HCT116 (cell line): ENCODE data around the gene RGL4. TPM values are rescaled to one million over a fixed set of nuclear protein-coding genes. Genes with fewer than 3 reads are reported as not detected.

Experiments used
- ATAC-seq: fragments of 200-7000 bp; cut with Tn5 transposase; 2 replicates; pipeline ENCODE4 v1.9.1; 2020; ENCODE audit warnings: mild to moderate bottlenecking, moderate library complexity
- BruUV-seq: library from RNA; stranded (reverse); fragments of 400-500 nt; replicated peaks from 2 replicates; lab custom pipeline; 2021; lab: Mats Ljungman, UMichigan
- CTCF ChIA-PET: fragments of 300-600 bp; sonication (Branson Sonifier 250); formaldehyde crosslinking; loops from one replicate; lab custom pipeline; 2021; ENCODE audit warnings: antibody characterized with exemption; lab: Charles Lee
- POLR2A ChIA-PET: fragments of 300-600, 350-600 bp; sonication (Branson Sonifier 250); formaldehyde crosslinking; loops from one replicate; lab custom pipeline; 2021; ENCODE audit warnings: antibody characterized with exemption; lab: Charles Lee
- RAD21 ChIA-PET, 2 experiments: fragments of 300-600 bp; sonication (Branson Sonifier 250); formaldehyde crosslinking; loops; one replicate each; lab custom pipeline; 2023; ENCODE audit warnings: low total read pairs in 2 of 2; ENCODE audit not compliant: uncharacterized antibody in 2 of 2, unreplicated experiment in 2 of 2, low non-redundant PET in 1 of 2; lab: Charles Lee
- DNase-seq: peaks from one replicate; pipeline ENCODE4 v3.0.0-alpha.2; 2010; ENCODE audit warnings: low read depth, low spot score
- H2AFZ ChIP-seq: fragments of 200-600 bp; shearing (Covaris generic), sonication (generic); 2 replicates; pipeline ENCODE4 v1.6.1; 2017; ENCODE audit warnings: low read depth, mixed run types, mixed read lengths, antibody characterized with exemption, low read length; ENCODE audit not compliant: poor library complexity, severe bottlenecking
- H3K27ac ChIP-seq: 2 replicates; pipeline ENCODE4 v1.5.1; 2012; ENCODE audit warnings: low read depth, low read length
- H3K27me3 ChIP-seq: fragments of 200-600 bp; sonication (generic); 2 replicates; pipeline ENCODE4 v1.6.1; 2016; ENCODE audit warnings: mixed run types, low read length, mixed read lengths; ENCODE audit not compliant: insufficient read depth
- H3K36me3 ChIP-seq, 2 experiments: fragments of 200-500 bp in 1 of 2; fragments of 200-600 bp in 1 of 2; sonication (Bioruptor generic) in 1 of 2; sonication (generic) in 1 of 2; 2 replicates each; pipeline versions ENCODE4 v1.5.1 to v1.6.1; 2014 to 2016; ENCODE audit warnings: low read length in 2 of 2, inconsistent platforms in 1 of 2, mixed read lengths in 1 of 2, mixed run types in 1 of 2; ENCODE audit not compliant: insufficient read depth in 2 of 2, control insufficient read depth in 1 of 2
- H3K4me1 ChIP-seq, 2 experiments: fragments of 200-600 bp in 1 of 2; sonication (generic) in 1 of 2; 2 replicates each; pipeline versions ENCODE4 v1.5.1 to v1.6.1; 2012 to 2017; ENCODE audit warnings: low read length in 2 of 2, inconsistent platforms in 1 of 2, mild to moderate bottlenecking in 1 of 2, mixed read lengths in 1 of 2, mixed run types in 1 of 2, moderate library complexity in 1 of 2; ENCODE audit not compliant: insufficient read depth in 2 of 2, control insufficient read depth in 1 of 2
- H3K4me2 ChIP-seq: fragments of 200-600 bp; sonication (generic); 2 replicates; pipeline ENCODE4 v1.6.1; 2017; ENCODE audit warnings: mixed run types, low read length, mixed read lengths
- H3K4me3 ChIP-seq, 2 experiments: fragments of 200-600 bp in 1 of 2; sonication (generic) in 1 of 2; replicated peaks in 1 of 2; 2 replicates each; pipeline ENCODE4 v1.5.1; 2011 to 2016; ENCODE audit warnings: low read length in 2 of 2, control low read depth in 1 of 2, low read depth in 1 of 2, mild to moderate bottlenecking in 1 of 2, mixed read lengths in 1 of 2, mixed run types in 1 of 2
- H3K79me2 ChIP-seq: fragments of 200-600 bp; sonication (generic); 2 replicates; pipeline ENCODE4 v1.6.1; 2017; ENCODE audit warnings: mild to moderate bottlenecking, mixed run types, low read length, moderate library complexity, mixed read lengths; ENCODE audit not compliant: insufficient read depth
- H3K9ac ChIP-seq: fragments of 200-600 bp; sonication (generic); 2 replicates; pipeline ENCODE4 v1.6.1; 2016; ENCODE audit warnings: low read length, mixed read lengths
- H3K9me2 ChIP-seq: fragments of 200-600 bp; sonication (generic), shearing (Covaris generic); 2 replicates; pipeline ENCODE4 v1.6.1; 2017; ENCODE audit warnings: mixed run types, mild to moderate bottlenecking, moderate library complexity; ENCODE audit not compliant: insufficient read depth
- H3K9me3 ChIP-seq, 2 experiments: fragments of 200-500 bp in 1 of 2; fragments of 200-600 bp in 1 of 2; sonication (Bioruptor generic) in 1 of 2; sonication (generic) in 1 of 2; 2 replicates each; pipeline ENCODE4 v1.6.1; 2014 to 2017; ENCODE audit warnings: low read length in 2 of 2, mixed read lengths in 2 of 2, inconsistent platforms in 1 of 2, low read depth in 1 of 2, mild to moderate bottlenecking in 1 of 2, mixed run types in 1 of 2, moderate library complexity in 1 of 2; ENCODE audit not compliant: control insufficient read depth in 1 of 2, insufficient read depth in 1 of 2
- H4K20me1 ChIP-seq: fragments of 200-600 bp; sonication (generic), shearing (Covaris generic); 2 replicates; pipeline ENCODE4 v1.6.1; 2017; ENCODE audit warnings: mixed run types, mild to moderate bottlenecking, moderate library complexity; ENCODE audit not compliant: insufficient read depth
- CEBPB ChIP-seq: IDR thresholded peaks from 2 replicates; pipeline ENCODE4 v1.6.1; 2012; ENCODE audit warnings: low read depth
- EZH2phosphoT487 ChIP-seq: fragments of 200-600 bp; IDR thresholded peaks from 2 replicates; pipeline ENCODE4 v1.6.1; 2018; ENCODE audit warnings: antibody characterized with exemption, borderline replicate concordance
- MAX ChIP-seq: IDR thresholded peaks from 2 replicates; pipeline ENCODE4 v1.6.1; 2012
- POLR2A ChIP-seq: IDR thresholded peaks from 2 replicates; pipeline ENCODE4 v1.7.0; 2011; ENCODE audit warnings: borderline replicate concordance; ENCODE audit not compliant: insufficient read depth, insufficient read length; ENCODE audit errors: extremely low read depth
- POLR2AphosphoS5 ChIP-seq: IDR thresholded peaks from 2 replicates; pipeline ENCODE4 v1.6.1; 2011; ENCODE audit warnings: mild to moderate bottlenecking, low read depth, low read length, moderate library complexity
- SIN3A ChIP-seq: IDR thresholded peaks from 2 replicates; pipeline ENCODE4 v1.6.1; 2012; ENCODE audit warnings: low read depth
- SP1 ChIP-seq: IDR thresholded peaks from 2 replicates; pipeline ENCODE4 v1.6.1; 2012; ENCODE audit warnings: low read depth
- SRF ChIP-seq: IDR thresholded peaks from 2 replicates; pipeline ENCODE4 v1.6.1; 2012; ENCODE audit warnings: low read depth
- YY1 ChIP-seq: IDR thresholded peaks from 2 replicates; pipeline ENCODE4 v1.6.1; 2011; ENCODE audit warnings: low read length, low read depth, moderate library complexity, mild to moderate bottlenecking; ENCODE audit not compliant: insufficient replicate concordance; ENCODE audit errors: extremely low read depth
- ZNF274 ChIP-seq: fragments of 200-500 bp; sonication (Bioruptor generic); IDR thresholded peaks from 2 replicates; pipeline ENCODE4 v1.6.1; 2014; ENCODE audit warnings: mild to moderate bottlenecking, low read depth, low read length, inconsistent platforms
- intact Hi-C: fragments of 100-400 bp; cut with micrococcal nuclease; formaldehyde crosslinking; loops from 2 replicates; pipeline ENCODE4 v1.10.0; 2022
- total RNA-seq: library from RNA; stranded (reverse); gene quantifications from one replicate; pipeline ENCODE4 v1.2.1, GENCODE V29; 2021; ENCODE audit not compliant: unreplicated experiment
- TF ChIP-seq, protein P1 (sequence below): IDR thresholded peaks from 2 replicates; pipeline ENCODE4 v1.6.1; 2012
- TF ChIP-seq, protein P2 (sequence below), 3 experiments: fragments of 200-600 bp in 1 of 3; sonication (generic) in 1 of 3; IDR thresholded peaks in 2 of 3; conservative IDR thresholded peaks in 1 of 3; 2 replicates each; pipeline ENCODE4 v1.5.1; 2012 to 2017; ENCODE audit warnings: low read depth in 2 of 3, low read length in 2 of 3, antibody characterized with exemption in 1 of 3, borderline replicate concordance in 1 of 3, control low read depth in 1 of 3, mild to moderate bottlenecking in 1 of 3, mixed read lengths in 1 of 3, mixed run types in 1 of 3, moderate library complexity in 1 of 3; ENCODE audit not compliant: insufficient read depth in 1 of 3

Gene RGL4
- total RNA-seq, 1 experiment from 2014 or later = not detected

GRCh38 chr22:23698094-23698493 lies 7.3 kb downstream of the RGL4 start:
- RAD21 ChIA-PET = no interaction called here
- DNase-seq = no peak
- no peak overlapping the region for H3K4me3 ChIP-seq
- no peak overlapping the region for H3K4me2 ChIP-seq
- no peak for ATAC-seq
- no peaks in the 10 kb centered on the region for H3K9me3 ChIP-seq
- no peaks in the 10 kb centered on the region for H3K9me2 ChIP-seq
- H3K79me2 ChIP-seq = peaks cover 24% of the 10 kb centered on the region
- no peaks in the 10 kb centered on the region for H3K4me1 ChIP-seq
- no peak overlapping the region for H3K27ac ChIP-seq
- POLR2A ChIA-PET = no interaction called here
- peaks cover 5 to 9% of the 10 kb centered on the region in 2 experiments; a peak in 3 of 4 replicates for H3K36me3 ChIP-seq
- H3K9ac ChIP-seq = no peak overlapping the region
- TF ChIP-seq EZH2phosphoT487 (no peak), SRF (no peak), SIN3A (no peak), MAX (no peak), YY1 (no peak), POLR2A (no peak), POLR2AphosphoS5 (no peak), ZNF274 (no peak), CEBPB (no peak), SP1 (no peak)
- TF ChIP-seq, protein P1, sequence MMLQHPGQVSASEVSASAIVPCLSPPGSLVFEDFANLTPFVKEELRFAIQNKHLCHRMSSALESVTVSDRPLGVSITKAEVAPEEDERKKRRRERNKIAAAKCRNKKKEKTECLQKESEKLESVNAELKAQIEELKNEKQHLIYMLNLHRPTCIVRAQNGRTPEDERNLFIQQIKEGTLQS = no peak
- TF ChIP-seq, protein P2, sequence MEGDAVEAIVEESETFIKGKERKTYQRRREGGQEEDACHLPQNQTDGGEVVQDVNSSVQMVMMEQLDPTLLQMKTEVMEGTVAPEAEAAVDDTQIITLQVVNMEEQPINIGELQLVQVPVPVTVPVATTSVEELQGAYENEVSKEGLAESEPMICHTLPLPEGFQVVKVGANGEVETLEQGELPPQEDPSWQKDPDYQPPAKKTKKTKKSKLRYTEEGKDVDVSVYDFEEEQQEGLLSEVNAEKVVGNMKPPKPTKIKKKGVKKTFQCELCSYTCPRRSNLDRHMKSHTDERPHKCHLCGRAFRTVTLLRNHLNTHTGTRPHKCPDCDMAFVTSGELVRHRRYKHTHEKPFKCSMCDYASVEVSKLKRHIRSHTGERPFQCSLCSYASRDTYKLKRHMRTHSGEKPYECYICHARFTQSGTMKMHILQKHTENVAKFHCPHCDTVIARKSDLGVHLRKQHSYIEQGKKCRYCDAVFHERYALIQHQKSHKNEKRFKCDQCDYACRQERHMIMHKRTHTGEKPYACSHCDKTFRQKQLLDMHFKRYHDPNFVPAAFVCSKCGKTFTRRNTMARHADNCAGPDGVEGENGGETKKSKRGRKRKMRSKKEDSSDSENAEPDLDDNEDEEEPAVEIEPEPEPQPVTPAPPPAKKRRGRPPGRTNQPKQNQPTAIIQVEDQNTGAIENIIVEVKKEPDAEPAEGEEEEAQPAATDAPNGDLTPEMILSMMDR (IDR thresholded peaks at IDR 0.05 in 2 of 3, conservative IDR thresholded peaks at IDR 0.05 in 1 of 3; ENCODE audit: borderline replicate concordance in 1 of 3, insufficient read depth in 1 of 3, low read depth in 2 of 3, low read length in 2 of 3) = no peak
- H3K27me3 ChIP-seq = no peaks in the 10 kb centered on the region
- CTCF ChIA-PET = no interaction called here
- no TSS peak for BruUV-seq
- H4K20me1 ChIP-seq = no peaks in the 10 kb centered on the region
- intact Hi-C loops = no loop called here
- H2AFZ ChIP-seq = no peak overlapping the region
